Liver (tissue), 3 donors: Measurements from ENCODE around the gene C9orf153.

Source experiments
- EGR1 ChIP-seq, 2 donors: IDR thresholded peaks; 2 replicates each; pipeline ENCODE4 v1.6.1; 2016 to 2018; ENCODE audit warnings: antibody characterized with exemption in 2 of 2, low read depth in 2 of 2
- MAX ChIP-seq: IDR thresholded peaks from 2 replicates; pipeline ENCODE4 v1.6.1; 2016; ENCODE audit warnings: antibody characterized with exemption
- RAD21 ChIP-seq, 2 donors: IDR thresholded peaks; 2 replicates each; pipeline ENCODE4 v1.6.1; 2016; ENCODE audit warnings: antibody characterized with exemption in 2 of 2, mild to moderate bottlenecking in 2 of 2
- REST ChIP-seq: IDR thresholded peaks from 2 replicates; pipeline ENCODE4 v1.6.1; 2016; ENCODE audit warnings: antibody characterized with exemption, mild to moderate bottlenecking
- SP1 ChIP-seq: IDR thresholded peaks from 2 replicates; pipeline ENCODE4 v1.6.1; 2018; ENCODE audit warnings: antibody characterized with exemption, mild to moderate bottlenecking
- TAF1 ChIP-seq: conservative IDR thresholded peaks from 2 replicates; pipeline ENCODE4 v1.6.1; 2016; ENCODE audit warnings: antibody characterized with exemption, mild to moderate bottlenecking
- YY1 ChIP-seq: IDR thresholded peaks from 2 replicates; pipeline ENCODE4 v1.6.1; 2016; ENCODE audit warnings: antibody characterized with exemption, mild to moderate bottlenecking
- TF ChIP-seq, protein P1 (sequence below): fragments of 150-350 bp; IDR thresholded peaks from 2 replicates; pipeline ENCODE4 v1.5.1; 2017; ENCODE audit warnings: improper control_type of control experiment, low read depth, low read length; ENCODE audit not compliant: missing input control
- donor health status: healthy.
- donor health status: healthy.

DNA sequence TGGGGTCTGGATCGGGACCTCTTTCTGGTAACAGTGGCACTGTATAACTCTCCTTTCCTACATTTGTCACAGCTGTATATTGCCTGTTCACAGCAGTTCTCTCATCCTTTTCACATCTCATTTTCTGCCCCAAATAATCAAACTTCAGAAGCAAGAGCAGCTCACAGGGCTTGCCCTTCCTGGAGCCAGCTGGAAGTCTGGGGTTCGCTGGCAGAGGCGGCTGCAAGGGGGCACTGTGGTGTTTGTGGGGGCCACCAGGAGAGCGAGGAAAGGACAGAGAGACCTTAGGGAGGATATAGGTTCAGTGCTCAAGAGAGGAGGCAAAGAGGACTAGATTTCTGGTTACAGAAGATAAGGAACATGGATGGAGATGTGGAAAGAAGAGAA is 75.3 kb downstream of the C9orf153 start:
- TF ChIP-seq SP1 (no peak), REST (no peak), RAD21 (IDR thresholded peaks at IDR 0.05) (no peak), TAF1 (no peak), YY1 (no peak), EGR1 (IDR thresholded peaks at IDR 0.05; ENCODE audit: low read depth in 2 of 2) (no peak), MAX (no peak)
- TF ChIP-seq, protein P1, sequence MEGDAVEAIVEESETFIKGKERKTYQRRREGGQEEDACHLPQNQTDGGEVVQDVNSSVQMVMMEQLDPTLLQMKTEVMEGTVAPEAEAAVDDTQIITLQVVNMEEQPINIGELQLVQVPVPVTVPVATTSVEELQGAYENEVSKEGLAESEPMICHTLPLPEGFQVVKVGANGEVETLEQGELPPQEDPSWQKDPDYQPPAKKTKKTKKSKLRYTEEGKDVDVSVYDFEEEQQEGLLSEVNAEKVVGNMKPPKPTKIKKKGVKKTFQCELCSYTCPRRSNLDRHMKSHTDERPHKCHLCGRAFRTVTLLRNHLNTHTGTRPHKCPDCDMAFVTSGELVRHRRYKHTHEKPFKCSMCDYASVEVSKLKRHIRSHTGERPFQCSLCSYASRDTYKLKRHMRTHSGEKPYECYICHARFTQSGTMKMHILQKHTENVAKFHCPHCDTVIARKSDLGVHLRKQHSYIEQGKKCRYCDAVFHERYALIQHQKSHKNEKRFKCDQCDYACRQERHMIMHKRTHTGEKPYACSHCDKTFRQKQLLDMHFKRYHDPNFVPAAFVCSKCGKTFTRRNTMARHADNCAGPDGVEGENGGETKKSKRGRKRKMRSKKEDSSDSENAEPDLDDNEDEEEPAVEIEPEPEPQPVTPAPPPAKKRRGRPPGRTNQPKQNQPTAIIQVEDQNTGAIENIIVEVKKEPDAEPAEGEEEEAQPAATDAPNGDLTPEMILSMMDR = no peak
